C4-2B (cell line): Measurements from ENCODE around the gene SIAH3.

Experiments
- H3K27ac ChIP-seq: fragments of 450-650 bp; 2 replicates; pipeline ENCODE4 v1.5.1; 2017
- CTCF ChIP-seq: fragments of 450-650 bp; conservative IDR thresholded peaks from 2 replicates; pipeline ENCODE4 v1.5.1; 2017; ENCODE audit warnings: mild to moderate bottlenecking
- ZFX ChIP-seq: fragments of 450-650 bp; IDR thresholded peaks from 2 replicates; pipeline ENCODE4 v1.6.1; 2017

The SIAH3 gene

DNA sequence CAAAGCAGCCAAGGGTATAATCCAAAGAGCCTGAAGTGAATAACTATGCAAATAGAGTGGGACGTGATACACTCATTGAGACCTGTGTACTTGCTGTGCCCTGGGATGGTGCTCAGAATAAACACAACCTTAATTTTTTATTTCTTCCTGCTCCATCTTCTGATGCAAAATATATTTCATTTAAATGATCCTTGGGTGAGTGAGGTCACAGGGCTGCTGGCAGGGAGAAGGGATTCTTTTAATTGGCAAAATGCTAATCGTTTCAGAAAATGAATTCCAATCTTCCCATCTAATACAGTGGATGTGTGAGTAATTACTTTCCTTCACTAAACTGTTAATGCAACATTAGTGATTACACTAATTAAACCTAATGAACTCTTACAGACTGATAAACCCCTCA, 63.5 kb downstream of the SIAH3 start:
- no peak overlapping the region for H3K27ac ChIP-seq
- TF ChIP-seq ZFX (no peak), CTCF (no peak)

DNA sequence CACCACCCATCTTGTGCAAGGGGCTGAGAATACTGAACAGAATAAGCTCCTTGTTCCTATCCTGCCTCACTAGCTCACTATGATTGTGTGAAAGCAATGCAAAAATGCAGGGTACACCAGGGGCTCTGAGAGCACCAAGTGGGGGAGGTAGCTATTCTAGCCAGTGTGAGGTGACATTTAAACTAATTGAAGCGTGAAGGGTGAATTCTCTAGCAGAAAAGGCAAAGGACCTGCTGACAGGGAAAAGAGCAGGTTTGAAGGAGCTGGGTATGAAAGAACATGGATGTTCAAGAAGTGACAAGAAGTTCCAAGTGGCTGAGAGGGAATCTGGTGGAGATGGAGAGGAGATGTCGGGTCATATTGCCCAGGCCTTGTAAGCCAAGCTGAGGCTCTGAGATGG, 64.2 kb downstream of the SIAH3 start:
- H3K27ac ChIP-seq = no peak overlapping the region
- no peak for TF ChIP-seq CTCF
- TF ChIP-seq ZFX = no peak

DNA sequence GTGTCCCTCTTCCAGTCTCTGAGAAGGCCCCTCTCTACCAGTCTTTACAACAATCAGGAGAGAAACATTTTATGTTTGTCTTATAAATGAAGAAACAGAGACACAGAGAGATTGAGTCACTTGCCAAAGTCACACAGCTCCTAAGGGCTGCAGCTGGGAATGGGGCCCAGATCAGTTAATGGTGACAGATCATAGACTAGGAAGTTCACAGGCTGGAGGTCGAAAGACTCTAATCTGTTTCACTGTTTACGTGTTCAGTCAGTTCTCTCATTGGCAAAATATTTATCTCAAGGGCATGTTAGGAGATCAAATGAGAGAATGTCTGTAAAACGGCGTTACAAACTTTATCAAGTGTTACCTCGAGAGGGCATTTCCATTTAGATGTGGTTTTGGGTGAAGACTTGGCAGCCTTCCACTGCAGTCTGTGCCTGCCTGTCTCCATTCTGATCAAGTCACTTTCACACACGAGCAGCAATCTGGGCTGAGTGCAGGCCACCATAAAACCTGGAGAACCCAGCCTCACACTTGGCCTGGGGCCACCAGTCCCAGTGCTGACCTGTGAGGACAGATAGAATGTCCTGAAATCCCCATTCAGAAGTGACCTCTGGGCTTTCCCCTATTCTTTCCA, 65.1 kb downstream of the SIAH3 start:
- H3K27ac ChIP-seq = no peak overlapping the region
- no peak for TF ChIP-seq ZFX
- TF ChIP-seq CTCF = no peak

DNA sequence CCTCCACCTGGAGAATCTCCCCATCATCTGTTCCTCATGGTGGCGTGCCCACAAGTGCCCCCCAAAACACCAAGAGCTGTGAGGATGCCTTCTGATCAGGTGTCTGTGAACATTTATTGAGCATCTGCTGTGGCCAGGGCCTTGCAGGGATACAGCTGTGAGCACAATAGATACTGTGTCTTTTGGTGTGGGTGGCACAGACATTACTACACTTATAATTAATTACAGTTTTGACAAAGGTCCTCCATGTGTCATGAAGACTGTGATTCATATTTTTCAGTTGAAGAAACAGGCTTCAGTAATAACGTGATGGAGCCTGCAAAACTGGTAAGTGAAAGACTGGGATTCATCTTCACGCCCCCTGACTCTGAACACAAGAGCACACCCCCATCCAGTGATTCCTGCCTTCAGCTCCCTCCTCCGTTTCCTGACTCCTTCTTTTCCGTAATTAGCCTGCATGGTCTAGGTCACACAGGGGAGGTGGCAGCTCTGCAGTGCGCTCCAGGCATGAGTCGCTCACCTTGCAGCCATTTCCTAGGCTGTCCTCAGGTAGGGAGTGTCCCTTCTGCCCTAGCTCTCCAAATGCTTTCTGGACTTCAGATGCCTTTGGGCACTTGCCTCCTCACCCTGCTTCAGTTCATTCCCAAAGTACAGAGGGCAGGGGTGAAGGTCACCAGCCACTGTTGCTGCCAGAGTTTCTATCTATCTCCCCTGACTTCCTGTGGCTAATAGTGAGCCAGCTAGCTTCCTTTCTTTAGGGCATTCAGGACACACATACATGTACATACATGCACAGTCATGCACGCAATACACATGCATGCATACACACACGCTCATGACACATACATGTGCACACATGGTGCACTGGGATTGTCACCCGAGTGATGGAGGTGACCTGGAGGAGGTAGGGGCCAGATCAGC, 66.5 kb downstream of the SIAH3 start:
- H3K27ac ChIP-seq = no peak overlapping the region
- TF ChIP-seq CTCF = no peak
- TF ChIP-seq ZFX = no peak

GRCh38 chr13:45783346-45784043, 68.1 kb downstream of the SIAH3 start:
- TF ChIP-seq CTCF = no peak
- no peak for TF ChIP-seq ZFX

GRCh38 chr13:45782327-45783045, 69.1 kb downstream of the SIAH3 start:
- H3K27ac ChIP-seq = no peak overlapping the region
- TF ChIP-seq CTCF (no peak), ZFX (no peak)

More at GRCh38 chr13:45783346-45784043, 68.1 kb downstream of the SIAH3 start:
- no peak overlapping the region for H3K27ac ChIP-seq
